CD4-positive, alpha-beta T cell treated with Interleukin-15 for 4 hours (primary cell): ENCODE data around the gene OMA1.

Experiments used
- DNase-seq: peaks from one replicate; pipeline ENCODE4 v3.0.0-alpha.2; 2020; ENCODE audit warnings: low spot score

OMA1 gene

DNA sequence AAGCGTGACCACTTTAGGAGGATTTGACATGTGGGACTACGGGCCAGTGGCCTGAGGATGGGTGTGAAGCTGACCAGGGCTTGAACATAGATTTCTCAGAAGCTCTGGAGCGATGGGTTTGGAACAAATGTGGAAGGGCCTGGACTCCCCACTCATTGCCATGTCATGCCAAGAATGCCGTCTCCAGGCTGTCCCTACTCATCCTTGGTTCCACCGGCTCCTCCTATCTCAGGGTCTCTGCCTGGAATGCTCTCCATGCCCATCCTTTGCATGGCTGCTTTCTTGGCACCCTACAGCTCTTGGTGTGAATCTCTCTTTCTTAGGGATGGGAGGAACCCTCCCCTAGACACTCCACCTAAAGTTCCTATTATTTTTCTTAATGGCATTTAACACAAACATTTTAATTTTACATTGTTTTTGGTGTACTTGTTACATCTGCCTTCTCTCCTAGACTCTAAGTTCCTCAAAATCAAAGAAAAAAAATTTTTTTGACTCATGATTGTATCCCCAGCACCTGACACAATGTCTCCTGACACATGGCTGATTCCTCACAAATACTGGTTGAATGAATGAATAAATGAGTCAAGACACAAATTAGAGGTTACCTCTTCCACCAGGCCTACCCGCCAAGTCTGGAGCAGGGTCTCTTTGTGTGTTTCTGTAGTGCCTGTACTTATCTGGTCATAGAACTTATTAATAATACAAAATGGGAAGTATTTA lies 114.5 kb downstream of the OMA1 start:
- no peak for DNase-seq
